ENCODE data around the gene ZFAND3. TPM values are rescaled to one million over a fixed set of nuclear protein-coding genes. Genes with fewer than 3 reads are reported as not detected.

ZFAND3 gene
- polyA plus RNA-seq, 4 donors = 35.9 to 80.4 (median 40.9) TPM

- DNase-seq (no peak), FAIRE-seq (no peak)
- Histone ChIP-seq H3K27me3 (ENCODE audit: control insufficient read depth in 3 of 3, insufficient read depth in 3 of 3, low read length in 3 of 3) (no peaks in the 10 kb centered on the region), H3K9me3 (ENCODE audit: control insufficient read depth in 2 of 2, insufficient read depth in 1 of 2, low read depth in 1 of 2, low read length in 1 of 2) (peaks cover 0 to 9% of the 10 kb centered on the region in 2 donors), H3K4me3 (ENCODE audit: low read depth in 1 of 3, low read length in 3 of 3) (no peak overlapping the region), H3K36me3 (ENCODE audit: control insufficient read depth in 3 of 3, insufficient read depth in 2 of 3, low read depth in 1 of 3, low read length in 3 of 3) (peaks cover 0 to 2% (median 0%) of the 10 kb centered on the region in 3 donors), H3K4me1 (ENCODE audit: control insufficient read depth in 3 of 3, insufficient read depth in 2 of 3, low read depth in 1 of 3, low read length in 2 of 3) (peaks cover 0 to 5% (median 0%) of the 10 kb centered on the region in 3 donors), H3K27ac (ENCODE audit: low read depth in 1 of 3, low read length in 2 of 3) (no peak overlapping the region)
- WGBS, 3 donors = 36 to 50% (median 38%) methylated on average over 1 of the region's 1 CpG
Measured at GRCh38 chr6:37867756-37868446, 48.4 kb downstream of the ZFAND3 start.

- Histone ChIP-seq H3K27ac (ENCODE audit: low read depth in 1 of 3, low read length in 2 of 3) (no peak overlapping the region), H3K36me3 (ENCODE audit: control insufficient read depth in 3 of 3, insufficient read depth in 2 of 3, low read depth in 1 of 3, low read length in 3 of 3) (no peaks in the 10 kb centered on the region), H3K4me1 (ENCODE audit: control insufficient read depth in 3 of 3, insufficient read depth in 2 of 3, low read depth in 1 of 3, low read length in 2 of 3) (peaks cover 0 to 5% (median 0%) of the 10 kb centered on the region in 3 donors), H3K4me3 (ENCODE audit: low read depth in 1 of 3, low read length in 3 of 3) (no peak overlapping the region), H3K27me3 (ENCODE audit: control insufficient read depth in 3 of 3, insufficient read depth in 3 of 3, low read length in 3 of 3) (no peaks in the 10 kb centered on the region), H3K9me3 (ENCODE audit: control insufficient read depth in 2 of 2, insufficient read depth in 1 of 2, low read depth in 1 of 2, low read length in 1 of 2) (peaks cover 0 to 11% of the 10 kb centered on the region in 2 donors)
- FAIRE-seq (no peak), DNase-seq (no peak)
- WGBS, 3 donors = 69 to 70% (median 70%) methylated on average over 4 of the region's 4 CpGs
Measured at GRCh38 chr6:37868447-37868825, 48.9 kb downstream of the ZFAND3 start.

GRCh38 chr6:37871616-37872372 lies 52.3 kb downstream of the ZFAND3 start:
- Histone ChIP-seq H3K27me3 (ENCODE audit: control insufficient read depth in 3 of 3, insufficient read depth in 3 of 3, low read length in 3 of 3) (no peaks in the 10 kb centered on the region), H3K4me1 (ENCODE audit: control insufficient read depth in 3 of 3, insufficient read depth in 2 of 3, low read depth in 1 of 3, low read length in 2 of 3) (peaks cover 0 to 1% (median 0%) of the 10 kb centered on the region in 3 donors), H3K9me3 (ENCODE audit: control insufficient read depth in 2 of 2, insufficient read depth in 1 of 2, low read depth in 1 of 2, low read length in 1 of 2) (peaks cover 0 to 11% of the 10 kb centered on the region in 2 donors), H3K4me3 (ENCODE audit: low read depth in 1 of 3, low read length in 3 of 3) (no peak overlapping the region), H3K27ac (ENCODE audit: low read depth in 1 of 3, low read length in 2 of 3) (no peak overlapping the region), H3K36me3 (ENCODE audit: control insufficient read depth in 3 of 3, insufficient read depth in 2 of 3, low read depth in 1 of 3, low read length in 3 of 3) (no peaks in the 10 kb centered on the region)
- WGBS, 3 donors = 95 to 98% (median 97%) methylated on average over 5 of the region's 5 CpGs
- DNase-seq (no peak), FAIRE-seq (no peak)

- no peak for FAIRE-seq
- Histone ChIP-seq H3K36me3 (ENCODE audit: control insufficient read depth in 3 of 3, insufficient read depth in 2 of 3, low read depth in 1 of 3, low read length in 3 of 3) (no peaks in the 10 kb centered on the region), H3K27ac (ENCODE audit: low read depth in 1 of 3, low read length in 2 of 3) (no peak overlapping the region), H3K27me3 (ENCODE audit: control insufficient read depth in 3 of 3, insufficient read depth in 3 of 3, low read length in 3 of 3) (no peaks in the 10 kb centered on the region), H3K9me3 (ENCODE audit: control insufficient read depth in 2 of 2, insufficient read depth in 1 of 2, low read depth in 1 of 2, low read length in 1 of 2) (peaks cover 0 to 11% of the 10 kb centered on the region in 2 donors), H3K4me1 (ENCODE audit: control insufficient read depth in 3 of 3, insufficient read depth in 2 of 3, low read depth in 1 of 3, low read length in 2 of 3) (no peaks in the 10 kb centered on the region), H3K4me3 (ENCODE audit: low read depth in 1 of 3, low read length in 3 of 3) (no peak overlapping the region)
- 63 to 96% (median 68%) methylated on average over 2 of the region's 2 CpGs for WGBS, 3 donors
- no peak for DNase-seq
Measured at GRCh38 chr6:37872373-37872745, 52.8 kb downstream of the ZFAND3 start.

GRCh38 chr6:37874726-37875125 lies 55.2 kb downstream of the ZFAND3 start:
- no peak for FAIRE-seq
- Histone ChIP-seq H3K27ac (ENCODE audit: low read depth in 1 of 3, low read length in 2 of 3) (no peak overlapping the region), H3K27me3 (ENCODE audit: control insufficient read depth in 3 of 3, insufficient read depth in 3 of 3, low read length in 3 of 3) (no peaks in the 10 kb centered on the region), H3K9me3 (ENCODE audit: control insufficient read depth in 2 of 2, insufficient read depth in 1 of 2, low read depth in 1 of 2, low read length in 1 of 2) (peaks cover 0 to 11% of the 10 kb centered on the region in 2 donors), H3K4me1 (ENCODE audit: control insufficient read depth in 3 of 3, insufficient read depth in 2 of 3, low read depth in 1 of 3, low read length in 2 of 3) (no peaks in the 10 kb centered on the region), H3K36me3 (ENCODE audit: control insufficient read depth in 3 of 3, insufficient read depth in 2 of 3, low read depth in 1 of 3, low read length in 3 of 3) (no peaks in the 10 kb centered on the region), H3K4me3 (ENCODE audit: low read depth in 1 of 3, low read length in 3 of 3) (no peak overlapping the region)
- no peak for DNase-seq
- WGBS, 3 donors = 60 to 87% (median 82%) methylated on average over 2 to 3 of the region's 3 CpGs

GRCh38 chr6:37875561-37876309 lies 56.2 kb downstream of the ZFAND3 start:
- Histone ChIP-seq H3K9me3 (ENCODE audit: control insufficient read depth in 2 of 2, insufficient read depth in 1 of 2, low read depth in 1 of 2, low read length in 1 of 2) (peaks cover 0 to 8% of the 10 kb centered on the region in 2 donors), H3K27me3 (ENCODE audit: control insufficient read depth in 3 of 3, insufficient read depth in 3 of 3, low read length in 3 of 3) (no peaks in the 10 kb centered on the region), H3K27ac (ENCODE audit: low read depth in 1 of 3, low read length in 2 of 3) (no peak overlapping the region), H3K36me3 (ENCODE audit: control insufficient read depth in 3 of 3, insufficient read depth in 2 of 3, low read depth in 1 of 3, low read length in 3 of 3) (no peaks in the 10 kb centered on the region), H3K4me1 (ENCODE audit: control insufficient read depth in 3 of 3, insufficient read depth in 2 of 3, low read depth in 1 of 3, low read length in 2 of 3) (no peaks in the 10 kb centered on the region), H3K4me3 (ENCODE audit: low read depth in 1 of 3, low read length in 3 of 3) (no peak overlapping the region)
- FAIRE-seq (no peak), DNase-seq (no peak)
- WGBS, 3 donors = 82 to 87% (median 83%) methylated on average over 5 of the region's 5 CpGs

GRCh38 chr6:37876843-37877242 lies 57.3 kb downstream of the ZFAND3 start:
- FAIRE-seq (no peak), DNase-seq (no peak)
- H3K27me3 ChIP-seq (ENCODE audit: control insufficient read depth in 3 of 3, insufficient read depth in 3 of 3, low read length in 3 of 3) = no peaks in the 10 kb centered on the region
- H3K36me3 ChIP-seq (ENCODE audit: control insufficient read depth in 3 of 3, insufficient read depth in 2 of 3, low read depth in 1 of 3, low read length in 3 of 3) = no peaks in the 10 kb centered on the region
- H3K4me1 ChIP-seq (ENCODE audit: control insufficient read depth in 3 of 3, insufficient read depth in 2 of 3, low read depth in 1 of 3, low read length in 2 of 3) = no peaks in the 10 kb centered on the region
- 88 to 91% (median 89%) methylated on average over 4 of the region's 4 CpGs for WGBS, 3 donors
- peaks cover 0 to 7% of the 10 kb centered on the region in 2 donors for H3K9me3 ChIP-seq (ENCODE audit: control insufficient read depth in 2 of 2, insufficient read depth in 1 of 2, low read depth in 1 of 2, low read length in 1 of 2)
- no peak overlapping the region for H3K27ac ChIP-seq (ENCODE audit: low read depth in 1 of 3, low read length in 2 of 3)
- H3K4me3 ChIP-seq (ENCODE audit: low read depth in 1 of 3, low read length in 3 of 3) = no peak overlapping the region

- Histone ChIP-seq H3K4me3 (ENCODE audit: low read depth in 1 of 3, low read length in 3 of 3) (no peak overlapping the region), H3K27me3 (ENCODE audit: control insufficient read depth in 3 of 3, insufficient read depth in 3 of 3, low read length in 3 of 3) (no peaks in the 10 kb centered on the region), H3K9me3 (ENCODE audit: control insufficient read depth in 2 of 2, insufficient read depth in 1 of 2, low read depth in 1 of 2, low read length in 1 of 2) (peaks cover 0 to 4% of the 10 kb centered on the region in 2 donors), H3K36me3 (ENCODE audit: control insufficient read depth in 3 of 3, insufficient read depth in 2 of 3, low read depth in 1 of 3, low read length in 3 of 3) (no peaks in the 10 kb centered on the region), H3K27ac (ENCODE audit: low read depth in 1 of 3, low read length in 2 of 3) (no peak overlapping the region), H3K4me1 (ENCODE audit: control insufficient read depth in 3 of 3, insufficient read depth in 2 of 3, low read depth in 1 of 3, low read length in 2 of 3) (peaks cover 0 to 2% (median 0%) of the 10 kb centered on the region in 3 donors)
- no peak for DNase-seq
- 77 to 91% (median 87%) methylated on average over 6 of the region's 6 CpGs for WGBS, 3 donors
- no peak for FAIRE-seq
Measured at GRCh38 chr6:37877373-37878149, 58.0 kb downstream of the ZFAND3 start.
